Measurements from ENCODE around the gene CEP350.

The CEP350 gene

DNA sequence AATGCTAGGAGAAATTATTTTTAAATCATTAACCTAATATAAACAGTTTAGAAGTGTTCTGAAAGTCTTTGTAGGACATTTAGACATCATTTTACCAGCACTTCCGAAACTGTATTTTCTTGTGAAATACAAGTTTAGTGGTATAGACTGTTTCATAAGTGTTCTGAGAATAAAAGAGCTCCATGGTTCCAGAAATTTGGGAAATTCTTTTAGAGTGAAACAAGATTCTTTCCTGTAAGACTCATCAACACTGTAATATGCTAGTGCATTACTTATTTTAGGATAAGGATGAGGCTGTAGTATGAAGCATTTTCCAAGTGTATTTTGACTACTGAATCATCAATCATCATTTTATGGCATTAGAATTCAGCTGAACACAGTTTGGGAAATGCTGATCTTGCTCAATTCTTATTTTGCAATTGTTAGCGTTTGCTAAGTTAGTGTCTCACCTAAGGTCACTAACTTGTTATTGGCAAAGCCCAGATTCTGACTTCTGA lies 73.4 kb downstream of the CEP350 start:
- H3K4me3 ChIP-seq (ENCODE audit: low read depth, low read length): no peak overlapping the region
- TF ChIP-seq, protein P1, sequence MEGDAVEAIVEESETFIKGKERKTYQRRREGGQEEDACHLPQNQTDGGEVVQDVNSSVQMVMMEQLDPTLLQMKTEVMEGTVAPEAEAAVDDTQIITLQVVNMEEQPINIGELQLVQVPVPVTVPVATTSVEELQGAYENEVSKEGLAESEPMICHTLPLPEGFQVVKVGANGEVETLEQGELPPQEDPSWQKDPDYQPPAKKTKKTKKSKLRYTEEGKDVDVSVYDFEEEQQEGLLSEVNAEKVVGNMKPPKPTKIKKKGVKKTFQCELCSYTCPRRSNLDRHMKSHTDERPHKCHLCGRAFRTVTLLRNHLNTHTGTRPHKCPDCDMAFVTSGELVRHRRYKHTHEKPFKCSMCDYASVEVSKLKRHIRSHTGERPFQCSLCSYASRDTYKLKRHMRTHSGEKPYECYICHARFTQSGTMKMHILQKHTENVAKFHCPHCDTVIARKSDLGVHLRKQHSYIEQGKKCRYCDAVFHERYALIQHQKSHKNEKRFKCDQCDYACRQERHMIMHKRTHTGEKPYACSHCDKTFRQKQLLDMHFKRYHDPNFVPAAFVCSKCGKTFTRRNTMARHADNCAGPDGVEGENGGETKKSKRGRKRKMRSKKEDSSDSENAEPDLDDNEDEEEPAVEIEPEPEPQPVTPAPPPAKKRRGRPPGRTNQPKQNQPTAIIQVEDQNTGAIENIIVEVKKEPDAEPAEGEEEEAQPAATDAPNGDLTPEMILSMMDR (IDR thresholded peaks at IDR 0.05; ENCODE audit: low read depth, low read length): no peak

DNA sequence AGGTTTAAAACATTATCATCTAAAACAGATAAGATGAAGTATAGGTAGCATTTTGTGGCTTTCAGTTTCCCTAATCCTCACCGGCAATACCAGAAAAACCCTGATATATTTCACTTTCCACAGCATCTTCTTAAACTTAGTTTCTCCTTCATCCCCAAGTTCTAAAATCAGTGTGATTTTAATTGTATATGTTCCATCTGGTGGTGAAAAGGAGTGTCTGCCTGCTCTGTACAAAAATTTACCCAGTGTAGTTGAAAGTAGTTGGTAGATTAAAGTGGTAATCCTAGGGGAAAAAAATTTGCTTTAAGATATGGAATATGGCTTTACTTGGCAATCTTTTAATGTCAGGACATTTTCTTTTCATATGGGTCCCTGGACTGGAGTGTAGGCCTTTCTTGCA lies 74.3 kb downstream of the CEP350 start:
- TF ChIP-seq, protein P1 (IDR thresholded peaks at IDR 0.05; ENCODE audit: low read depth, low read length): no peak
- H3K4me3 ChIP-seq (ENCODE audit: low read depth, low read length): no peak overlapping the region

DNA sequence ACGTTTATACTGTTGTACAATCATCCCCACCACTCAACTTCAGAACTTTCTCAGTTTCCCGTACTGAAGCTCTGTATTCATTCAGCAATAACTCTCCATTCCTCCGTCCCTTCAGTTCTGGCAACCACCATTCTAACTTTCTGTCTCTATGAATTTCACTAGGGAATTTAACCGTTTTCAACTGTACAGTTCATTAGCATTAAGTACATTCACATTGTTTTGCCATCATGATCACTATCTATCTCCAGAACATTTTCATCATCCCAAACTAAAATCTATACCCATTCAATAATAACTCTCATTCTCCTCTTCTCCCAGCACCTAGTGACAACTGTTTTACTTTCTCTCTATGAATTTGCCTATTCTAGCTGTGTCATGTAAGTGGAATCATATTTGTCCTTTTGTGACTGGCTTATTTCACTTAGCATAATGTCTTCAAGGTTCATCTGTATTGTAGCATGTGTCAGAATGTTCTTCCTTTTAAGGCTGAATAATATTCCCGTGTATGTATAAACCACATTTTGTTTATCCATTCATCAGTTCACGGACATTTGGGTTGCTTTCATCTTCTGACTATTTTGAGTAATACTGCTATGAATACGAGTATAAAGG lies 75.0 kb downstream of the CEP350 start:
- TF ChIP-seq, protein P1 (IDR thresholded peaks at IDR 0.05; ENCODE audit: low read depth, low read length): no peak
- H3K4me3 ChIP-seq (ENCODE audit: low read depth, low read length): no peak overlapping the region

DNA sequence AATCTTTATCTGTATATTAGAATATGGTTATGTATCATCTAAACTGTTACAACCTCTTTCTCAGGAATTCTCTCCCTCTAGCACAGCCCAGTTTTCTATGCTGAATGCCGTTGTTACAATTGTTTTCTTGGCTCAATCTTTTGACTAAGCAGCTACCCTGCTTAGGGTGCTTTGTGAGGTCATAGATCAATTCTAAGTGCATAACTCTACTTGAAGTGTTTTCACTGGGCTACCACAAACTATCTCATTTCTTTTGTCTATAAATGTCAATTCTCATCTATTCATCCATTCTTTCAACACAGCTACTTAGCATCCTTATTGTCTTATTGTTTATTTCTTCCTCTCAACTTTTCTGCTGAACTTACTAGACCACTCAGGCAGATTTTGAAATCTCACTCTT lies 77.1 kb downstream of the CEP350 start:
- H3K4me3 ChIP-seq (ENCODE audit: low read depth, low read length): no peak overlapping the region
- TF ChIP-seq, protein P1 (IDR thresholded peaks at IDR 0.05; ENCODE audit: low read depth, low read length): no peak

DNA sequence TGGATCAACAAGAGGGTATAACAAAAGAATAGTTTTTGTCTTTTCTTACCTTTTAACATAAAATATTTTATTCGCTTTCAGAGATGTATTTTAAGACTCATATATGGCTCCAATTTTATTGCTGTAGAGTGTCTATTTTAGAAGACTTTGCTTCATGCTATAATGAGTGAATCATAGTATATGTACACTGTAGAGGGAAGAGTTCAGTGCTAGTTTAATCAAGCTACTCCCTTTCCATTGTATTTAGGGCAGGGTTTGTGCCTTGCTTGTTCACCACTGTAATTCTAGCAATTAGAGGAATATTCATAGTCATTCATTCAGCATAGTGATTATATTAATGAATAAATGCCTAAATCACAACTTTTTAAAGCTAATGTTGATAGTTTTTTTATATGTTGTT lies 78.8 kb downstream of the CEP350 start:
- no peak overlapping the region for H3K4me3 ChIP-seq (ENCODE audit: low read depth, low read length)
- TF ChIP-seq, protein P1 (IDR thresholded peaks at IDR 0.05; ENCODE audit: low read depth, low read length): no peak

DNA sequence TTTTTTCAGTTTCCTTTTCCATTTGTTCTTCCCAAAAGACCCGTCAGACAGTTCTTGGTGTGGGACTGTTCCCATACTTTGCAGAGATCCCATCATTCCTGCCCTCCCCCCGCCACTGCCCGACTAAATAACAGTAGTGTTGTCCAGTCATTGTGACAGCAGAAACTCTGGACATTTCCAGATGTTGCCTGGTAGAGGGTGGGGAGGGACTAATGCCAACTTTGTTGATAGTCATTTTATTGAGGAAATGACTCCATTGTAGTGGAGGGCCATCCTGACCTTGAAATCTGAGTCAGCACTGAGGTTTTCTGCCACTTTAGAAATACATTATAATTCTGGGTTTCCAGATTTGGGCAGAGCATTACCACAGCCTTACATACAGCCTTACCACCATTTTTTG lies 85.4 kb downstream of the CEP350 start:
- no peak overlapping the region for H3K4me3 ChIP-seq (ENCODE audit: low read depth, low read length)
- TF ChIP-seq, protein P1 (IDR thresholded peaks at IDR 0.05; ENCODE audit: low read depth, low read length): no peak

DNA sequence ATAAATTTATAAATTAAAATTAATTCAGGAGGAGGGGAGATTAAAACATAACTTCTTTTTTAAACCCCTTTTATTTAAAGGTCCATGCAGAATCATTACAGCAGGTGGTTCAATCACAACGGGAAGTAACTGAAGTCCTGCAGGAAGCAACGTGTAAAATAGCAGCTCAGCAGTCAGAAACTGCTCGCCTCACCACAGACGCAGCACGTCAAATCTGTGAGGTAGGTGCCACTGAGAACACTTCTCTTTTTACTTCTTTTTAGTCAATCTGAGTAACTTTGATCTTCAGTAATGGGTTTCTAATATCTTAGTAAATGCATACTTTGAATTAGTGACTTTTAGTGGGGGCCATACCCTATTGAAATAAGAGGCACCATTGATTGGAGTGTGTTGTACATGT lies 87.0 kb downstream of the CEP350 start:
- no peak overlapping the region for H3K4me3 ChIP-seq (ENCODE audit: low read depth, low read length)
- TF ChIP-seq, protein P1 (IDR thresholded peaks at IDR 0.05; ENCODE audit: low read depth, low read length): no peak
